NCI-H2107 (cell line): ENCODE data around the gene USP17L26.
"Not testable (repeated sequence)": the region's sequence is repeated elsewhere in the genome, so short reads cannot be mapped to it uniquely, and the experiment has no call there.

Experiments used
- DNase-seq: peaks from one replicate; lab custom pipeline; 2025; lab: John Stamatoyannopoulos, UW

Gene USP17L26

GRCh38 chr4:9334358-9334757 lies at the start of gene USP17L26:
Gene USP17L26, plus strand, starts transcription at chr4:9334658. Its CDS starts 0 bp downstream, at chr4:9334658.
- DNase-seq = not testable (repeated sequence)

- DNase-seq = not testable (repeated sequence)
Observed at GRCh38 chr4:9324191-9324590, 10.3 kb upstream of the USP17L26 start.

- not testable (repeated sequence) for DNase-seq
Observed at GRCh38 chr4:9324865-9325264, 9.6 kb upstream of the USP17L26 start, which contains the start of gene USP17L24. Gene USP17L24, plus strand, starts transcription at chr4:9325165. Its CDS starts 0 bp downstream, at chr4:9325165.

GRCh38 chr4:9329611-9330010 lies 4.8 kb upstream of the USP17L26 start, which contains the start of gene USP17L25:
Gene USP17L25, plus strand, starts transcription at chr4:9329911. Its CDS starts 0 bp downstream, at chr4:9329911.
- DNase-seq = not testable (repeated sequence)

GRCh38 chr4:9339103-9339502 lies 4.6 kb downstream of the USP17L26 start, which contains the start of gene USP17L5:
Gene USP17L5, plus strand, starts transcription at chr4:9339403. Its CDS starts 0 bp downstream, at chr4:9339403.
- not testable (repeated sequence) for DNase-seq

- DNase-seq = not testable (repeated sequence)
Observed at GRCh38 chr4:9343848-9344247, 9.4 kb downstream of the USP17L26 start, which contains the start of gene USP17L27. Gene USP17L27, plus strand, starts transcription at chr4:9344148. Its CDS starts 0 bp downstream, at chr4:9344148.

GRCh38 chr4:9348593-9348992 lies 14.1 kb downstream of the USP17L26 start, which contains the start of gene USP17L28:
Gene USP17L28, plus strand, starts transcription at chr4:9348893. Its CDS starts 0 bp downstream, at chr4:9348893.
- DNase-seq = not testable (repeated sequence)

- DNase-seq = not testable (repeated sequence)
Observed at GRCh38 chr4:9350866-9351265, 16.4 kb downstream of the USP17L26 start.

GRCh38 chr4:9353338-9353737 lies 18.9 kb downstream of the USP17L26 start, which contains the start of gene USP17L29:
Gene USP17L29, plus strand, starts transcription at chr4:9353638. Its CDS starts 0 bp downstream, at chr4:9353638.
- not testable (repeated sequence) for DNase-seq

GRCh38 chr4:9362829-9363228 lies 28.4 kb downstream of the USP17L26 start, which contains the start of gene USP17L30:
Gene USP17L30, plus strand, starts transcription at chr4:9363129. Its CDS starts 0 bp downstream, at chr4:9363129.
- DNase-seq = not testable (repeated sequence)

GRCh38 chr4:9379881-9380280 lies 45.4 kb downstream of the USP17L26 start:
- not testable (repeated sequence) for DNase-seq

- not testable (repeated sequence) for DNase-seq
Observed at GRCh38 chr4:9381012-9381534, 46.6 kb downstream of the USP17L26 start.

GRCh38 chr4:9384126-9384525 lies 49.7 kb downstream of the USP17L26 start:
- no peak for DNase-seq
